ENCODE data around the gene OCA2. TPM values are rescaled to one million over a fixed set of nuclear protein-coding genes. Genes with fewer than 3 reads are reported as not detected.

OCA2 gene
- total and polyA plus RNA-seq, 11 donors, result 0.04 to 0.10 (median 0.07) TPM; not detected in 8

DNA sequence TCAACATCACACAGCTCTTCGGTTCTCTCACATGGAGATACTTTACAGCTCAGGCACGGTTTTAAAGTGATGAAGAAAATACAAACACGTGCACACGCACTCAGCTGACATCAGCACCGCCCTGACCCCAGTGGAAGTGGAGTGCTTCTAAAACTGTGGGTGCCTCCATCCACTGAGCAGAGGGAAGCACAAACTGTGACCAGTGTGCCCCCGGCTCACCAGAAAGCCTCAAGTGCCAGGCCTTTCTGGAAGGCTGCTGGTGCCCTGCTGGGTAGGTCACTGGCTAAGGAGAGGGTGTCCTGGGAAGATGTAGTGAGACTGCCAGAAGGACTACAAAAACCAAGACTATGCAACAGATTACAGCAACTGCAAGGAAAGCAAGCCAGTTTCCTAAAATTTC lies 78.5 kb downstream of the OCA2 start:
- TF ChIP-seq POLR2A (IDR thresholded peaks at IDR 0.05), result no peak
- TF ChIP-seq, protein P1, sequence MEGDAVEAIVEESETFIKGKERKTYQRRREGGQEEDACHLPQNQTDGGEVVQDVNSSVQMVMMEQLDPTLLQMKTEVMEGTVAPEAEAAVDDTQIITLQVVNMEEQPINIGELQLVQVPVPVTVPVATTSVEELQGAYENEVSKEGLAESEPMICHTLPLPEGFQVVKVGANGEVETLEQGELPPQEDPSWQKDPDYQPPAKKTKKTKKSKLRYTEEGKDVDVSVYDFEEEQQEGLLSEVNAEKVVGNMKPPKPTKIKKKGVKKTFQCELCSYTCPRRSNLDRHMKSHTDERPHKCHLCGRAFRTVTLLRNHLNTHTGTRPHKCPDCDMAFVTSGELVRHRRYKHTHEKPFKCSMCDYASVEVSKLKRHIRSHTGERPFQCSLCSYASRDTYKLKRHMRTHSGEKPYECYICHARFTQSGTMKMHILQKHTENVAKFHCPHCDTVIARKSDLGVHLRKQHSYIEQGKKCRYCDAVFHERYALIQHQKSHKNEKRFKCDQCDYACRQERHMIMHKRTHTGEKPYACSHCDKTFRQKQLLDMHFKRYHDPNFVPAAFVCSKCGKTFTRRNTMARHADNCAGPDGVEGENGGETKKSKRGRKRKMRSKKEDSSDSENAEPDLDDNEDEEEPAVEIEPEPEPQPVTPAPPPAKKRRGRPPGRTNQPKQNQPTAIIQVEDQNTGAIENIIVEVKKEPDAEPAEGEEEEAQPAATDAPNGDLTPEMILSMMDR (IDR thresholded peaks at IDR 0.05), result no peak
- H3K9me3 ChIP-seq, result no peaks in the 10 kb centered on the region
- H3K4me3 ChIP-seq, result no peak overlapping the region
- DNase-seq (no peak), ATAC-seq (no peak)
- intact Hi-C loops (cut with DNase I), result loop anchor here in 4 of 10 donors (5.0 to 10.0 kb wide), 3 partner anchors 64 to 104 kb away; no protein-coding TSS in a partner anchor
- 85 to 92% (median 90%) methylated on average over 6 of the region's 6 CpGs for WGBS, 4 donors
- no peaks in the 10 kb centered on the region for H3K4me1 ChIP-seq
- H3K36me3 ChIP-seq, result no peaks in the 10 kb centered on the region
- H3K27ac ChIP-seq, result no peak overlapping the region
- no peaks in the 10 kb centered on the region for H3K27me3 ChIP-seq

DNA sequence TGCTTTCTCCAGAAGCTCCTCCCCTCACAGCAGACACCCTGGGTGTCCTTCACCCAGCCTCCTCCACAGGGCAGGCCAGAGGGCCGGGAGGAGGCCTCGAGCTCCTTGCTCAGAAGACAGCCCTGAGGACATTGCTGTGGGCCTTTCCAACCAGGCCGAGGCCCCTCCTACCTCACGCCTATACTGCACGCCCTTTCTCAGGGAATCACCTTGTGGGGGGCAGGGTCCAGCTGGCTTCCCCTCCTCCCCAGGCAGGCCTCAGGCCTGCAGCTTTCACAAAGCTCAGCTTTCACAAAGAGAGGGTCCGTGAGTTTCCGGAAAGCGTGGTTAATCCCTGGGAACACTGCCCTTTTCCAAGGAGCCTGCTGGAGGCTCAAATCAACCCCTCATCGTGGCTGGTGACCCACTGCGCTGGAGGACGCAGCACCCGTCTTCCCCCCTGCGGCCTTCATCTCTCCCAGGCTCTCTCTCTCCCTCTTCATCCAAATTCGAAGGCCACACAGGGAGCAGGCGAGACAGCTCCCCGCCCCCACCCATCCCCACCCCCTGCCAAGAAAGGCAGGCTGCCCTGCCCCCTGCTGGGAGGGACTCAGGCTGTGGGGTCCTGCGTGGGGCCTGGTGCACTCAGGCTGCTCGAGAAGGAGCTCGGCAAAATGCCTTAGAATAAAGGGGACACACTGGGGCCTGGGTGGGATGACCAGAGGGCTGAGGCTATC lies 79.4 kb downstream of the OCA2 start:
- TF ChIP-seq, protein P1 (IDR thresholded peaks at IDR 0.05), result no peak
- TF ChIP-seq POLR2A (IDR thresholded peaks at IDR 0.05), result no peak
- DNase-seq (no peak), ATAC-seq (no peak)
- intact Hi-C loops (cut with DNase I), result loop anchor here in 4 of 10 donors (5.0 to 10.0 kb wide), 3 partner anchors 65 to 105 kb away; no protein-coding TSS in a partner anchor
- no peak overlapping the region for H3K4me3 ChIP-seq
- H3K36me3 ChIP-seq, result no peaks in the 10 kb centered on the region
- no peaks in the 10 kb centered on the region for H3K27me3 ChIP-seq
- H3K27ac ChIP-seq, result no peak overlapping the region
- no peaks in the 10 kb centered on the region for H3K9me3 ChIP-seq
- 71 to 88% (median 78%) methylated on average over 15 to 19 of the region's 19 CpGs for WGBS, 4 donors
- no peaks in the 10 kb centered on the region for H3K4me1 ChIP-seq

DNA sequence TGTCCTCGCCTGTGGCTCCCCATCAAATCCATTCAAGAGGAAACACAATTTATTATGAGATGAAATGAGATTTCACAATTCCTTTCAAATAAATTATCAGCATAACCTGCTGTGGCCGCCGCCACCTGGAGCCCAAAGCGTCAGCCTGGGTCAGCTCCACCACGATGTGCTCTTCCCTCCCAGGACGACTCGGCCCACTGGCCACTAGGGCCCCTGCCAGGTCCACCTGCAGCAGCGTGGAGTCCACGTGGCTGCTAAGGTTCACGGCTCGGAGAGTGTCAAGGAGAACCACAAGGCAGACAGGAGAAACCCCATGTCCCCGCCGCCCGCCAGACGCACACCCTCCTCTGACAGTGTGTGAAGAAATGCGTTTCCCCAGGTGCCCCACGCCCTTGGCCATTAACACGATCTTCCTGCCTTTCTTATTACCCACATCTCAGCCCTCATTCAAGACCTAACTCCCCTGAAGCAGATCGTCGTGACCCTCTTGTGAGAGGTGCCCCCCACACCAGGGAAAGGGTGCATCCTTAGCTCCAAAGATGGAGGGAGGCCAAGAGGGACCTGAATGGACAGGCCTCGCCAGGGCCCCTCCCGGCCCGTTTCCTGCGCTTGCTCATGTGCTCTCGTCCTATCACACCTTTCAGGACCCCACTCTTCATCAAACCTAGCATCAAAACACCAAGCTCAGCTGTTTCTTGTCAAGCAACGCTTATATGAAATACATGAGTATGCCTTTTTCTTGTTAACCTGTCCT lies 80.6 kb downstream of the OCA2 start:
- Histone ChIP-seq H3K27me3 (no peaks in the 10 kb centered on the region), H3K4me3 (no peak overlapping the region), H3K4me1 (no peaks in the 10 kb centered on the region), H3K27ac (no peak overlapping the region), H3K9me3 (no peaks in the 10 kb centered on the region), H3K36me3 (no peaks in the 10 kb centered on the region)
- no peak for TF ChIP-seq POLR2A (IDR thresholded peaks at IDR 0.05)
- TF ChIP-seq, protein P1 (IDR thresholded peaks at IDR 0.05), result no peak
- intact Hi-C loops (cut with DNase I), result no loop called here
- DNase-seq (no peak), ATAC-seq (no peak)
- WGBS, 4 donors, result 82 to 93% (median 92%) methylated on average over 26 of the region's 26 CpGs

DNA sequence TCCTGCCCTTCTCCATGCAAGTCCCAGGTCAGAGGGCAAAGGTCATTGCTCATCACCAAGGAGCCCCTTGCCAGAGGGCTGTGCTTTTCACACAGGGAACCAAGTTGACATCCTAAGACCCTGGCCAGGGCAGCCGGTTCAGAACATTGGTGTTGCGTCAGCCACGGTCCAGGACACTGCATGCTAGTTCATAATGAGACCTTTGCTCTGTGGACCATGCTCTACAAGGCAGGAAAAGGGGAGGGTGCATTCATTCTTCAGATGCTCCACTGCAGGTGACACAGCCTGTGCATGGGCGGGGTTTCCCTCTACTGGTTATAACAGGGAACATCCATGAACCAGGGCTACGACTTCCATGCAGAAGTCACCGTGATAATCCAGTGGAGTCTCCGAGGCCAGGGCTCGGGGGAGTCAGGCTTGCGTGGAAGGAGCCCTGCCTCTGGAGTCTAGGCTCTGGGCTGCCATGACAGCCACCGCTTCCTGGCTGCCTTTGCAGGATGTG lies 81.6 kb downstream of the OCA2 start:
- Histone ChIP-seq H3K27me3 (no peaks in the 10 kb centered on the region), H3K4me1 (no peaks in the 10 kb centered on the region), H3K36me3 (no peaks in the 10 kb centered on the region), H3K9me3 (no peaks in the 10 kb centered on the region), H3K27ac (no peak overlapping the region), H3K4me3 (no peak overlapping the region)
- DNase-seq, result no peak
- intact Hi-C loops (cut with DNase I), result no loop called here
- 72 to 77% (median 74%) methylated on average over 7 to 10 of the region's 10 CpGs for WGBS, 4 donors
- TF ChIP-seq POLR2A (IDR thresholded peaks at IDR 0.05), result no peak
- TF ChIP-seq, protein P1 (IDR thresholded peaks at IDR 0.05), result no peak
- no peak for ATAC-seq

Measured in heart left ventricle (tissue), 16 donors.